GM12801 (cell line): Measurements from ENCODE around the gene ARMS2.

Source experiments
- TF ChIP-seq, protein P1 (sequence below): IDR thresholded peaks from one replicate; pipeline ENCODE4 v1.5.1; 2011; ENCODE audit warnings: control low read depth; ENCODE audit not compliant: insufficient read length; ENCODE audit errors: extremely low read depth

ARMS2 gene

DNA sequence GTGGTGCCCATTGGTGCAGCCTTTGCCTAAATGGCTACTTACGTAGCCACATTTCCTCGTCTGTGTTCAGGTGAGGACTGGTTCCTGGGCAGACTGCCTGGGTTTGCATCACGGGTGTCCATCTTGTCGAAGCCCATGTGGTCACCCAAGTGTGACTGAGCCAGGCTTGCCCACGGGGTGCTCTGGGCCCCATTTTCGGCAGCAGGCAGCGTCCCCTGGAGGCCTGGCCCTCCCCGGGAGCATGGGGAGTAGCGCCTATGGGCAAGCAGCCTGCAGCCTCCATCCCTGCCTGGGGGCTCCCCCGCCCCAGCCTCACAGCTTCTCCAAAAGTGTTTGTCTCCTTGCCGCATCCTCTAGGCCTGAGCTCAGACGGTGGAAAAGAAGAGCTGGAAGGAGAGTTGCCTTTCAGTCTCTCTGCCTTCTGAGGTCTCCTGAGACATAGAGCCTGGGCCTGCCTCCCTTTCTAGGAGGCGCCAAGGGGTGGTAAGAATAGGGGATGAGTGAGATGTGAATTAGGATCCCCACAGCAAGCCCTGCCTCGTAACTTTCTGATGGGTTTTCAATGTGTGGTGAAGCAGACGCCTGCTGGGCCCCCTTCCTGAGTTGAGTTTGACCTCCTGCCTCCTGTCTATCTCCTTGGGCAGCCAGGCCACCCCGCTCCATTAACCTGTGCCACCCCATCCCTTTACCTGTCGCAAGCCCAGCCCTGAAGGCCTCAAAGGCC lies 49.6 kb downstream of the ARMS2 start:
- TF ChIP-seq, protein P1, sequence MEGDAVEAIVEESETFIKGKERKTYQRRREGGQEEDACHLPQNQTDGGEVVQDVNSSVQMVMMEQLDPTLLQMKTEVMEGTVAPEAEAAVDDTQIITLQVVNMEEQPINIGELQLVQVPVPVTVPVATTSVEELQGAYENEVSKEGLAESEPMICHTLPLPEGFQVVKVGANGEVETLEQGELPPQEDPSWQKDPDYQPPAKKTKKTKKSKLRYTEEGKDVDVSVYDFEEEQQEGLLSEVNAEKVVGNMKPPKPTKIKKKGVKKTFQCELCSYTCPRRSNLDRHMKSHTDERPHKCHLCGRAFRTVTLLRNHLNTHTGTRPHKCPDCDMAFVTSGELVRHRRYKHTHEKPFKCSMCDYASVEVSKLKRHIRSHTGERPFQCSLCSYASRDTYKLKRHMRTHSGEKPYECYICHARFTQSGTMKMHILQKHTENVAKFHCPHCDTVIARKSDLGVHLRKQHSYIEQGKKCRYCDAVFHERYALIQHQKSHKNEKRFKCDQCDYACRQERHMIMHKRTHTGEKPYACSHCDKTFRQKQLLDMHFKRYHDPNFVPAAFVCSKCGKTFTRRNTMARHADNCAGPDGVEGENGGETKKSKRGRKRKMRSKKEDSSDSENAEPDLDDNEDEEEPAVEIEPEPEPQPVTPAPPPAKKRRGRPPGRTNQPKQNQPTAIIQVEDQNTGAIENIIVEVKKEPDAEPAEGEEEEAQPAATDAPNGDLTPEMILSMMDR: no peak

DNA sequence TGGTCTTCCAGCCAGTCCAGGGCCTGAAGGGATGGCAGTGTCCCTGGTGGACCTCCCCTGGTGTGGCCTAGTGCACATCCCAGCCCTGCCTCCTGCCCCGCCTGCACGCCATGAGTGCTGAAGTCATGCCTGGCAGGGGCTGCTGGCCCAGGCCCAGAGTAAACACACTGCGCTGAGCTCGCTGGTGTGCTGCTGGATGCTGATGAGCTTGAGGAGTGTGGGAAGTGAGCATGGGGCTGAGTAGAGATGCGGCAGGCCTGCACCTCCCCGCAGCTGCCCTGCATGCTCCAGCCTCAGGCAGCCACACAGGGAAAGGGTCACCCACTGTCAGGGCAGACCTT lies 50.1 kb downstream of the ARMS2 start:
- TF ChIP-seq, protein P1: no peak

DNA sequence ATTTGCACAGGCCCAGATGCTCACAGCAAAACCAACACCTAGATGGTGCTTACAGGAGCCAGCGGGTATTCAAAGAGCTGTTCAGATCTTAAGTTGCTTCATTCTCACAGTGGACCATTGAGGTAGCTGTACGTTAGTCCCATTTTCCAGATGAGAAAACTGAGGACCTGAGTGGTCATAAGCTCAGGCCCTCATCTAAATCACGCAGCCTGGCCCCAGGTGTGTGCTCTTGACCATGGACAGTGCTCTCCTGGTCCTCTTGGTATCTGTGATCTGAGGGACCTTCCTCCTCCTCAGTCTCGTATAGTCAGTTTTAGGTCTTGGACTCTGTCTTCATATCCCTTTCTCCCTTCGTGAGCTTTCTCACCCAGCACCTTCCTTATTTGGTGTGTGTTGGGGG lies 50.6 kb downstream of the ARMS2 start:
- TF ChIP-seq, protein P1: no peak

DNA sequence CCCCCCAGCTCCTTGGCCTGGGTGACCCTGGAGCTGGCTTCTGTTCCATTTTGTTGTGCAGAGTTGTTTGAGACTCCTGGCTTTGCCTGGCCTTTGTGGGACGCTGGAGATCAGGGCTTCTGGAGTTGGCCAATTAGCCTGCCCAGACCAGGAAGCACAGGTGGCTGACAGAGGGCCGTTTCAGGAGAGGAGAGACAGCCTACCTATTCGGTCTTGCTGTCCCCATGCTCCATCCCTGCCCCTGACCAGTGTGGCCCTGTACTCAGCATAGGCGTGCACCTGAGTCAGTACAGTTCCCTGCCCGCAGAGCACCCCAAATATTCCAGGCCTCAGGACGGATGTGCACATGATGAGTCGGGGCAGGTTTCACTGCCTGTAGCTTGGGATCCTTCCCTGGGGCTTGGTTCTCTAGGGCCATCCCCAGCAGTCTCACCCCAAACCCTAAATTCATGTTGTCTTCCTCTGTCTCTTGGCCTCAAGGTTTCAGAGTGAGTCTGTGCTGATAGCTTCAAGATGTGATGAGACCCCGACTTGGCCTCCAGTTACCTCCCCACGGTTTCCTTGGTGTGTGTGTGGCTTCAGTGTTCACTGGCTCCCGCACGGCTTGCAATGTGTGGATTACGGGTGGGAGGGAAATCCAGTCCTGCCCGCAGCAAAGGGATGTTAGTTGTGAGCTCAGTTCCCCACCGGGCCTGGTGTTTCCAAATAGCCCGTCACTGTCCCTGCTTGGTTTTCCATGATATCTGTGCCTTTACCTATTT lies 51.6 kb downstream of the ARMS2 start:
- TF ChIP-seq, protein P1: no peak
